Activated CD4-positive, alpha-beta T cell treated with anti-CD3 and anti-CD28 coated beads, Interleukin-2, amount 50 U/mL, for 4 hours (primary cell): ENCODE results near the gene RAB3A.
"Not testable (repeated sequence)": the region's sequence is repeated elsewhere in the genome, so short reads cannot be mapped to it uniquely, and the experiment has no call there.

ENCODE experiments used
- DNase-seq, 2 experiments: peaks; one replicate each; pipeline ENCODE4 v3.0.0-alpha.2; 2020

The RAB3A gene

DNA sequence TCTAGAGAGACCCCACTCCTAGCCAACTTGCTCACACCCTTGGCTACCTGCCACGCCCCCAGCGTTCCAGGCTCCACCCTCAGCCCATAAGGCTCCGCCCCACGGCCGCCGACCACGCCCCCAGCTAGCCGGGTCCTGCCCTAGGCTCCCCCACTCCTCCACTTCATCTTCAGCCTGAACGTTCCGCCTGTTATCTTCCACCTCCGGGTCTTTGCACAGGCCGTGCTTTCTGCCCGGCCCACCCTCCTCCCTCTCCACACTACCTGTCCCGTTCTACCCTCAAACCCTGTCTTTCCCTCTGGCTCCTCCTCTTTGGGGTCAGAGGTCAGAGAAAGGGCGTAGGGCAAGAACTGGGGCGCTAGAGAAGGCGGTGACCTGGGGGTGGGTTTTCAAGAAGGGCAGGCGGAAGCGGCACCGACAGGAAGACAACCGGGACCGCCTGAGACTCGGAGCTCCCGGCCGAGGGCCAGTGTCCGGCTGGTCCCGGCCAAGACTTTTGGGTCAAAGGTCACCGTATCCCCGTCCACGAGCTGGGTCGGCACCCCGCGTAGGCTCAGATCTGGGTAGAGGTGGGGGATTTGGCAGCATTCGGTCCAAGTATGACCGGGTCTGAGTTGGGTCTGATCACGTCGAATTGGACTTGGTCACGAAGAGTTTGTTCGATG is 20.1 kb upstream of the RAB3A start:
- DNase-seq, result no peak

DNA sequence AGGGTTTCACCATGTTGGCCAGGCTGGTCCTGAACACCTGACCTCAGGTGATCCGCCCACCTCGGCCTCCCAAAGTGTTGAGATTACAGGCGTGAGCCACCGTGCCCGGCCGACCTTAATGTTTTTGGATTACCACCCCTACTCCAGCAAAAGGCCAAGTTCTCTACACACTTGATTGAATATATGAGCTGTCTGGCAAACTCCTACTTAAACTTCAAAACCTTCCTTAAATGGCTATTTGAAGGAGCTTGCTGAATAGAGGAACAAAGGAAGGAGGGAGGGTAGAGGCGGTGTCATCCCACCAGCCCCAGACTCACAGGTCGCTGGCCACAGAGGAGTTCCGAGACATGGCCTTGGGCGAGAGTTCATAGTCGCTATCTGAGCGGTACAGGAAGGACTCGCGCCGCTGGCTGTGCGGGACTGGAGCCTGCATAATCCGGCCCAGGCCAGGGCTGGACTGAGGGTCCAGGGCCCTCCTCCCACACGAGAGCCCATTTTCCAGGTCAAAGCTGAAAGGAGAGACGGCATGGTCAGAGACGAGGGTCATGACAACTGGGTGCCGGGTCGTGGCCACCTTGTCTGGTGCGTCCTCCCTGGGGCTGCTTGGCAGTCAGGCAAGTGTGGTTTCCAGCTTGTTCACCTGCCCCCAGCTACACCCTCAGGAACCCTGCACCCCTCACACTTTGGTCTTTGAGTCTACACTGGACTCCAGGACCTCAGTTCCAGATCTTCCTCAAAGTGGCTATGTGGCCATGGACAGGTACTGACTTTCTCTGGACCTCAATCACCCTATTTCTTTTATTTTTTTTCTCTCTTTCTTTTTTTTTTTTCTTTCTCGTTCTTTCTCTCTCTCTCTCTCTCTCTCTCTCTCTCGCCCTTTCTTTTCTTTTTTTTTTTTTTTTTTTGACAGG is 18.2 kb upstream of the RAB3A start:
- no peak for DNase-seq

DNA sequence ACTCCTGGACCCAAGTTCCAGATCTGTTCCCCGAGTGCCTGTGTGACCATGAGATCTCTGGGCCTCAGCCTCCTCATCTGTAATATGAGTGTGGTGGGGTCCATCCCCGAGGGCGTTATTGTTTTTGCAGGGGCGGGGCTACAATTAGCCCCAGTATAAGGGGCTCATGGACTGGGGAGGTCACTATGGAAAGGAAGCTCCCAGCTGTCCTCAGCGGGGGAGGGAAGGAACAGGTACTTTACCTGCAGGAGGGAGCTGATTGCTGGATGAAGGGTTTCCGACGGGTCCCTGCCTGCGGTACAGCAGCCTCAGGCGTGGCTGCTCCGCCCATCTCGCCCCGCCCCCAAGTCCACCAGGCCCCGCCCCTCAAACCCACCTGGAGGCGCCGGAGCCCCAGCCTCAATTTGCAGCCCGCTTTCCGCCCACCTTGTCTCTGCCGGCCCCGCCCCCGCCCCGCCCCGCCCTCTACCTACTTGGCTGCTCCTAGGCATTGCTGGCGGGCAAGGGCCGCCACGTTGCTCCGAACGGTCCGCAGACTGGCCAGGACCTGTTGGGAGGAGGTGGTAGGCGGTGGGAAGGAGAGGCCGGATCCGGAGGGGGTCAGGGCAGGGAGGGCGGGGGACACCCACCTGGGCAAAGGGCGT is 16.9 kb upstream of the RAB3A start:
- no peak for DNase-seq

DNA sequence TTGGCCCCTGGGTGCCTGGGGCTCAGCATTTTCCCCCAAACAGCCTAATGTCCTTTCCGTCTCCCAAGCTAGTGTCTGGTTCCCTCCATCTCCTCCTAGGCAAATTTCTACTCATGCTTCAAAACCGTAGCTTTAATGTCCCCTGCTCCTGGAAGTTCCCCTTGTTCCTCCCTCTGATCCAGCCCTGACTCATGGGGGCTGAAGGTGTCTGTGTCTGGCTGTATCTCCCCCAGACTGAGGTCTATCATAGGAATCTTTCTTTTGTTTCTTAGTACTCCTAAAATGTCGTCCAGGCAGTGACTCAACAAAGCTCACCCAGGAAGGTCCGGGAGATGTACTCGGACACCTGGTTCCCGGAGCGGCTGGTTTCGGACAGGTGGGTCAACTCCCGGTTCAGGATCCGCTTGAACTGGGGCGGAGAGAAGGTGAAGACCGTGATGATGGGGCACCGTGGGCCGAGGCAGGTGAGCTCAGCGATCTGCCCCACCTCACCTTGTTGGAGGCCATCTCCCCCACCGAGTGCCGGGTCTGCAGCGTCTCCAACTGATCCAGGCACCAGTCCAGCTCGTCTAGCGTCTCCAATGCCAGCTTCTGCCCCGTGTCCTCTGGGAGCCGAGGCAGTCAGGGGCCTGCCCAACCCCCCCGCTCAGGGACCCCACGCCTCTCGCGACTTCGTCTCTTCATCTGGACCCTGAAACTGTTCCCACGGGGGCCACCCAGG is 16.2 kb upstream of the RAB3A start:
- DNase-seq, result no peak

DNA sequence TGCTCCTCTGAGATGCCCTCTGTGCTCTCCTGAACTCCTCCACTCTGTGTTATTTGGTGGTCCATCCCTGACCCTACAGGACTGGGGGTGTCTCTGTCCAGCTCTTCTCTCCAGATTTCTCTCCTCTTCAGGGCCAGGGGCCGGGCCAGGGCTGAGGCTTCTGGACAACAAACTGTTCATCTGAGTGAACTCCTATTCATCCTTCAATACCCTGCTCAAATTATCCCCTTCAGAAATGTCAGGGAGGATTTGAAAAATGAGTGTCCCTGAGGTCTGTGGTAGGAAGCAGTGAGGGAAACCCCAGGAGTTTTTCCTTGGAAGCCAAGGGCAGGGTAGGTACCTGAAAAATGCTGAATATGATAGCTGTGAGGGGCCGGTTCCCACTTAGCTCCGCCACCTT is 14.8 kb upstream of the RAB3A start:
- DNase-seq, result no peak

DNA sequence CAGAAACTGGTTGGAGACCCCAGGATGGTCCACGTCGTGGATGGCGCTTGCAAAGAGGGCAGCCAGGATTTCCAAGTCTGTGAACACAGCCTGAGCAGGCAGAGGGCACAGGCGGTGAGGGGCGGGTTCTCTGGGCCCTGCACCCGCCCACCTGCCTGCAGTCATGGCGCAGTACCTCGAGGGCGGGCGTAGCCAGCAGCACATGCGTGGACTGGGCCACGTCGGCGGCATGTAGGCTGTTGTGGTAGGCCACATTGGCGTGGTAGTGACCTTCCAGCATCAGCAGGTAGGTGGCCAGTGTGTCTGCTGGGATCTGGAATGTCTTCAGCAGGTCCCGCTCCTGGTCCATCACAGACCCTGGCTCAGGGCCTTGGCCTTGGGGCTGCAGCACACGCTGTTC is 14.3 kb upstream of the RAB3A start:
- no peak for DNase-seq

DNA sequence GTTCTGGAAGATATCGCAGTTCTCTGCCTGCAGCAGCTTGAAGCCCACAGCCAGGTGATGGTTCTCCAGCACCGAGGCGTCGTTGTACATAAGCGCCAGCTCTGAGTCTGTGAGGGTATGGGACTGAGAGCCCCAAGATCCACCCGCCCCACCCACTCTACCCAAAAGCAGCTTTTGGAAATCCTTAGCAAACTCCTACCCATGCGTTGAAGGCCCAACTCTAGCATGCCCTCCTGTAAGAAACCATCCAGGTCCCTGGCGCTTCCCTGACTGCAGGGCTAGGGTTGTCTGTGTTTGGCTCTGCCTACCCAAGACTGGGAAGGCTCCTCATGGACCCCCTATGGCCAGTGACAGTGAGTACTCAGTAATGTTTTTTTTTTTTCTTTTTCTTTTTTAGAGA is 12.9 kb upstream of the RAB3A start:
- DNase-seq, result no peak

DNA sequence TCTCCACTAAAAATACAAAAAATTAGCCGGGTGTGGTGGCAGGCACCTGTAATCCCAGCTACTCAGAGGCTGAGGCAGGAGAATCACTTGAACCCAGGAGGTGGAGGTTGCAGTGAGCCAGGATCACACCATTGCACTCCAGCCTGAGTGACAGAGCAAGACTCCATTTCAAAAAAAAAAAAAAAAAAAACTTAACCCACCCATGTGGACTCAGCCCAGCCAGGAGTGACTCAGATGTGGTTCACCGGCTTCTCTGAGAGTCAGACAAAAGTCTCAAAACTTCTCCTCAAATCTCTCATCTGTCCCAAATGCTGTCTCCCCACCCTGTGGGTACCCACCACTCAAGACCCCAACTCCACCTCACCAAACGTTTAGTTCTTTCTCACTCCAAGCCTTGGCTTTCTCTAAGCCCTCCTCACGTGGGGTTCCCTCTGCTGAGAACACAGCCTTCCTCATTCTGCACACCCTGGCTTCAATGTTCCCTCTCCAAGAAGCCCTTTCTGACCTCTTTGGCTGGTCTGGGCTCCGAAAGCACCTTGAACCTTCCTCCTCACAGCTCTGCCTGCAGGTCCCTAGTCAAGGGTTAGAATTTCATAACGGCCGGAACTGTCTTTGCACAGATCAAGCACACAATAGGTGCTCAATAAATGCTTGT is 11.1 kb upstream of the RAB3A start:
- DNase-seq, result no peak

DNA sequence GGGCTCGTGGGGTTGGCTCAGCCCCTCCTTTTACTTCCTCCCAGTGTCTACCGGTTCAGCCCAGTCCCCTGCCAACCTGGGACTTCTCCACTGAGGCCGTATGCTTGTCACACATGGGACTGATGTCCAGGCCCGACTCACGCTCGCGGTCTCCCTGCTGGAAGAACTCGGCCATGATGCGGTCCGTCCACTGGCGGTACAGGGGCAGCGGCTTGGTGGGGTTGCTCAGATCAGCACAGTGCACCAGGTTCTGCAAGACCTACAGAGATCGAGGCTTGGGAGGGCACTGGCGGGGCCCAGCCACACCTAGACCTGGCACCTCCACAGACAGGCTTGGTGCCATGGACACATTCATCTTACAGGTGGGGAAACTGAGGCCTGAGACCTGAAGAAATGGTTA is 7.8 kb upstream of the RAB3A start:
- DNase-seq, result no peak

DNA sequence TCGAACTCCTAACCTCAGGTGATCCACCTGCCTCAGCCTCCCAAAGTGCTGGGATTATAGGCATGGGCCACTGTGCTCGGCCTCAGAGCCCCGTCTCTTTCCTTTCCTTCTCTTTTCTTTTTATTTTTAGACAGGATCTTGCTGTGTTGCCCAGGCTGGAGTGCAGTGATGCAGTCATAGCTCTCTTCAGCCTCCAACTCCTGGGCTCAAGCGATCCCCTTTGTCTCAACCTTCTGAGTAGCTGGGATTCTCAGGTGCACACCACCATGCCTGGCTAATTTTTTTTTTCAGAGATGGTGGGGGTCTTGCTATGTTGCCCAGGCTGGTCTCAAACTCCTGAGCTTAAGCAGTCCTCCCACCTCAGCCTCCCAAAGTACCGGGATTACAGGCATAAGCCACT is 6.1 kb upstream of the RAB3A start:
- DNase-seq, result not testable (repeated sequence)

DNA sequence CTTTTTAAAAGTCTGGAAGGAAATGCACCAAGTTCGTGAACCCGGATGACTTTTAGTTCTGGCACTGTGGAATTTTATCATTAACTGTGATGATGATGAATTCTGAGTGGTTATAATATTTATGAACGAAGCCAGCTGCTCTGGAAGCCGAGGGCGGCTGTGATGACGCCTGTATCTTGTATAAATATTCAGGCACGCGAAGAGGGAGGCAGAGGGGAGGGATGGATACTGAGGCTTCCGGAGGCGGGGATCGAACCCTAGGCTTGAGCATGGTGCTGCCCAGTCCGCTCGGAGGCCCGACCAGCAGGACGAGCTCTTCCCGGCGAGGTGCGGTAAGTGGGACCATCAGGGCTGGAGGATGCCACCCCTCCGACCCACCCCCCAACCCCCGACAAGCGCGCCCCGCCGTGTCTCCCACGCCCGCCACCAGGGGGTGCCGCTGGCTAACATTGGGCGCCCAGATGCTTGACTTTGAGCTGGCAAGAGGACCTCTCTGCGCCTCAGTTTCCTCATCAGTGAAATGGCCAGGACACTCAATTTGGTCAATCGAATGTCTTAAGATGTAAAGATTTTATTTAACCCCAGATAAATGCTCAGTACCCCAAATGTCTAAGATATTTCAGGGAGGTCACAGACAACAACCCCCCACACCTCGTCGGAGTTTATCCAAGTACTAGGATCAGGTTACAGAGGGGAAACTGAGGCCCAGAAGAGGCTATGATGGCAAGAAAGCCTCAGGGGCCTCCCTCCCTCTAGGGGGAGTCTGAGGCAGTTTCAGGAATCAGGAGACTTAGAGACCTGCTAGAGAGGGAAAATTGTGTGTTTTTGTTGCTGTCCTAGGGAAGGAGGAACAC is 4.5 kb upstream of the RAB3A start:
- peak; percentile 41 to 43 for DNase-seq

DNA sequence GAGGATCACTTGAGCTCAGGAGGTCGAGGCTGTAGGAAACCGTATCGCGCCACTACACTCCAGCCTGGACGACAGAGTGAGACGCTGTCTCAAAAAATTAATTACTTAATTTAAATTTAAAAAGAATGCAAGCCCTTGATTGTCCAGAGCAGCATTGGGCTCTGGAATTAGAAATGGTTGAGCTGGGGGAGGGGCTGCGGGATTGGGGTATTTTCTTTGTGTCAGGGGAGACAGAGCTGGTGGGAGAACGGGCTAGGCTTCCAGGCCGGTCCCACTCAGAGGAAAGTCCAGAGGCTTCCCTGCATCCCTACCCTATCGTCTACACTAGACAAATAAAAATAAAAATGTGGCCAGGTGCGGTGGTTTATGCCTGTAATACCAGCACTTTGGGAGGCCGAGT is 2.2 kb upstream of the RAB3A start:
- no peak for DNase-seq

DNA sequence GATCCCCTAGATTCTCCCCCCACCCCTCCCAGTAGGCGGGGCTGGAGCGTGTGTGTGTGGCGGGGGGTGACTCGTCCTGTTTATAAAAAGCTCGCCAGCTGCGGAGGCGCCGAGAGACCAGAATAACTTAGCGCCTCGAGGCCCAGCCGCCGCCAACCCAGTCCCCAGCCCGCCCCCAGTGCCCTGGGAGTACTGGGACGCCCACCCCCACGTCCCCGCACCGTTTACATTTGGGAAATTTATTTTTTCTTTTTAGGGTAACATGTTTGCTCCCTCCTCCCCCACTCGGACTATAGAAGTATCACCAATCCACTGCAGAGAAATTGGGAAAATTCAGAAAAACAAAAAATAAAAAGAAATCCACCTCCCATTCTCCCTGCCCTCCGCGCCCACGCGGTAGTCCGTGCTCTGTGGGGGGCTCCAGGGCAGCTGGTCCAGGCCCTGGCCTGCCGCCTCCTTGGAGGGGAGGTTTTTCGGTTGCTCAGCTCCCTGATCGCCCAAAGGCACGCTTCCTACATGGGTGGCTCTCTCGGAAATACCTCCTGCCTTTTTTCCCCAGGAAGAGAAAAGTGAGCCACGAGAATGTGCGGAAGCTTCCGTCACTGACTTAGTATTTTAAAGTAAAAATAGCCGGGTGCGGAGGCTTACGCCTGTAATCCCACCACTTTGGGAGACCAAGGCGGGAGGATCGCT is 1.5 kb upstream of the RAB3A start:
- peak; percentile 48 to 53 for DNase-seq

DNA sequence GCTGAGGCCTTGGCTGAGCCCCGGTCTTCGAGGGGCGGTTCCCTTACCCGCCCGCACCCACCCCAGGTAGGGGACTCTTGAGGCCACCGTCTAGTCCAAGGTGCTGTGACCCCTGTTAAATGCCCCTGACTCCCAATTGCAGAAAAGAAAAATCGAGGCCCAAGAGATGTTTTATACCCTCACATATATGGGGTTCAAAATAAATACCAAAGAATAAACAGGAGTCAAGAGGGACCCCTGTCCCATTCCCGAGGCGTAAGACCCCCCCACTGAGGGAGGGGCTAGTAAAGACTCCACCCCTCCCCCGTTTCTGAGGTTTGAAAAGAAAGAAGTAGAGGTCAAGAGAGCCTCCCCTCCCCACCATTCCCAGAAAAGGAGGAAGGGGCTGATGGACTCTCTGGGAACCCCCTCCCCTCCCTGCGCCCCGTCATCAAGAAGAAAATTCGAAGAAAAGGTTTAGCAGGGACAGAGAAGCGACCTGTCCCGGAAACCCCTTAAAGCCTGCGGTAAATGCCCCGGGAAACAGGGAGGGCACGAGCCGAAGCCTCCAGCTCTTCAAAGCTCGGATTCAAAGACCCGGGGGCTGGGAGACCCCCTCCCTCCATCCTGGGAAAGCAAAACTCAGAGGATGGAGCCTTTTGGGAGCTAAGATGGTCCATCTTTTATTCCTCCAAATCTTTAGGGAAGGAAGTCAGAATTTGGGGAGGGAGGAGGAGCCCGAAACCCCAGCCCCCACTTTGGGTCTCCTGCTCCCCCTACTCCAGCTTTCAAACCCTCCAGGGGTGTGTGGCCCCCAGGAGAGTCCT is 755 bp upstream of the RAB3A start:
- peak in 1 of 2 experiments; percentile 17 for DNase-seq

DNA sequence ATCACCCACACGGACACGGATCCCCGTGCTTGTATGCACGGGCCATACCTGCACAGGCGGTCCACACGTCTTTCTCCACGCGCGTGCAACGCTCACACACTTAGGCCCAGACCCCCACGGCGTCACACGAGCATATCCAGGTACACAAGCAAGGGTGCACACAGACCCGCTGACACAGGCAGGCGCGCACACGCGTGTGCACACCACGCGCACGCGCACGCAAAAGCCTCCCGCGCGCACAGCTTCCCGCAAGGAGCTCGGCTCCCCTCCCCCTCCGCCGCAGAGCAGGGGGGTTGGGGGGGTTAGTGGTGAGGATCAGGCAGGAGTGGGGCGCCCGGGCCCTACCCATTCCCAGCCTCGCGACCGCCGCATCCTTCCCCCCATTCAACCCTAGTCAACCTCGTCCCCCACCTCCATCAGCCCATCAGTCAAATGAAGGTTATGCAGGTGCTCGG is 407 bp downstream of the RAB3A start:
- DNase-seq, result peak in 1 of 2 experiments; percentile 32

DNA sequence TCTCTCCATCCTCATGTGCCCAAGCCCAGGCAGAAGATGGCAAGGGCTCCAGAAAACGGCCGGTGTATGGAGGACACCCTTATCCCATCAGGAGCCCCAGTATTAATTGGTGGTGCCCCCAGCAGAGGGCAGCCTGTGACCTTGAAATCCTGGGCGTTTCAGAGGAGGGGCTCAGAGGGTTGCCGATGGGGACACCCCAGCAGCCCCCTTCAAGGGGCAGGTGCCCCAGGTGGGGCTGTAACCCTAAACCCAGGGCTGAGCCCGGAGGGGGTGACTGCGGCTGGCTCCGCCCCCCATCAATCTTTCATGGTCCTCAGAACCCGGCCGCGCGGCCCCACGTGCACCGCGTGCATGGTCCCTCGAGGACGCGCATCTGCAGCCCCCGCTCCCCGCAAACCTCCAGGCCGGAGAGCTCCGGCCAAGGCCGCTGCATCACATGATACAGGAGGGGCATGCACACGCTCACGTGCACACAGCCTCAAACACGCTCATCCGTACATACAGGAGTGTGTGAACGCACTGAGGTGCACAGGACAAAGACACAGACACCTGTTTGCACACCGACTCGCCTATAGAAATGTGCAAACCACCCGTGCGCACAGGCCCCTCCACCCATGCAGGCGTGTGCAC is 949 bp downstream of the RAB3A start:
- DNase-seq, result peak in 1 of 2 experiments; percentile 17

DNA sequence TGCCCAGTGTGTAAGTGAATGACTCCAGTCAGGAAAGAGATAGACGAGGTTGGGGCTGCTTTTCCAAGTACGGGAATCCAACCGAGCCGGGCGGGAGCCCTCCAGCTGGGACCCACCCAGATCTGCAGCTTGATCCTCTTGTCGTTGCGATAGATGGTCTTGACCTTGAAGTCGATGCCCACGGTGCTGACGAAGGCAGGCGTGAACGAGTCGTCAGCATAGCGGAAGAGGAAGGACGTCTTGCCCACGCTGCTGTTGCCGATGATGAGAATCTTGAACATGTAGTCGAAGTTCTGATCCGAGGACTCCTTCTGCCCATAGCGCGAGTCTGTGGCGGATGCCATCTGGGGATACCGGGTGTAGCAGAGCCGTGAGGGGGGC is 1.5 kb downstream of the RAB3A start:
- DNase-seq, result no peak

DNA sequence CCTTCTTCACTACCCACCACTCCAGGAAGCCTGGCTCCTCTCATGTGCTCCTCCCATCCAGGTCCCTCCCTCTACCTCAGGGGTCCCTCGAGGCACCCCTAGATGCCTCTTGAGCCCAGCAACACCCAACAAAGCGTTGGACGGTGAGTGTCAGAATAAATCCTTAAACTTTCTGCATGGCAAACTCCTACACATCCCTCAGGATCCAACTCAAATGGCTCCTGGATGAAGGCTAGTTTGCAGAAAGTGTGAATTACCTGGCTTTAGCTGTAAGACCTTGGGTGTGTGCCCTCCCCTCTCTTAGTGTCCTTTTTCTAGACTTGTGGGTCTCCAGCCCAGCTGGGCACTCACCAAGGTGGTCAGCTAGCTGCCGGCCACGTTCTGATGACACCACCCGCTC is 5.5 kb downstream of the RAB3A start:
- DNase-seq, result no peak

DNA sequence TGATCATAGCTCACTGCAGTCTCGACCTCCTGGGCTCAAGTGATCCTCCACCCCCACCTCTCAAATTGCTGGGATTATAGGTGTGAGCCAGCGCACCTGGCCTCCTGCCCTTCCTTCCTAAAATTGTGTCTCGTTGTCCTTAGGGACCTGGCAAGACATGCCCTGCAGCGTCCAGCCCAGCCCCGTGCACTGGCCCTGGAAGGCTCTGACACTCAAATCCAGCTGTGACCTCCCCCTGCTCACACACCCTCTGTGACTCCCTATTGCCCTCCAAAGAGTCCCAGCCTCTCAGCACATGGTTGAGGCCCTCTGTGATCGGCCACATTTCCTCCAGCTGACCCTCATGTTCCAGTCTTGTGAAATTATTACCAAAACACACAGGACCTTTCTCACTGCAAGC is 5.9 kb downstream of the RAB3A start:
- no peak for DNase-seq

DNA sequence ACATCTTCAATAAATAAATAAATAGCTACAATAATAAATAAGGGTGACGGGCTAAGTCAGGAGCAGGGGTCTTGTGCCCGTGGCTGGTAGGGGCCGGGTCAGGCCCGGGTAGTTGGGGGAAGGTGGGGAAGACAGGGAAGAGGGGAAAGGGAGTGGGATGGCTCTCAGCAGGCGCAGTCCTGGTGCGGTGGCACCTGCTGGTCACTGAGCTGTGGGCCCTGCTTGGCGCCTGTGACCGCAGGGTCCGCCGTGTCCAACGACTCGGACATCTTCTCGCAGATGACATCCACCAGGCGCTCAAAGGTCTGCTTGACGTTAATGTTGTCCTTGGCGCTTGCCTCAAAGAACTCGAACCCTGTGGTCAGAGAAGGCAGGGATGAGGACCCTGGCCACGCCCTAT is 6.5 kb downstream of the RAB3A start:
- no peak for DNase-seq
